ENCODE measurements around the gene PCDHGC3.

- no peak for TF ChIP-seq EZH2phosphoT487 (conservative IDR thresholded peaks at IDR 0.05; ENCODE audit: low read length)
- no peak for TF ChIP-seq CTCF (IDR thresholded peaks at IDR 0.05; ENCODE audit: insufficient read depth, low read length, poor library complexity, severe bottlenecking)
Measured at GRCh38 chr5:141515946-141516671, 40.3 kb downstream of the PCDHGC3 start.
